AG09309 (cell line): ENCODE data around the gene CCNG2.
A peak's percentile ranks its signal among the peaks of the same experiment; 100 is the strongest.

Experiments
- DNase-seq: peaks from one replicate; pipeline ENCODE4 v3.0.0-alpha.2; 2010; ENCODE audit warnings: low read depth
- H3K4me3 ChIP-seq: 2 replicates; pipeline ENCODE4 v1.5.1; 2011; ENCODE audit warnings: mild to moderate bottlenecking, low read depth, low read length, moderate library complexity; ENCODE audit not compliant: control insufficient read depth
- TF ChIP-seq, protein P1 (sequence below): IDR thresholded peaks from 2 replicates; pipeline ENCODE4 v1.5.1; 2011; ENCODE audit warnings: mild to moderate bottlenecking, low read depth, low read length, inconsistent platforms; ENCODE audit not compliant: insufficient read depth, control insufficient read depth; ENCODE audit errors: missing control alignments

The CCNG2 gene

DNA sequence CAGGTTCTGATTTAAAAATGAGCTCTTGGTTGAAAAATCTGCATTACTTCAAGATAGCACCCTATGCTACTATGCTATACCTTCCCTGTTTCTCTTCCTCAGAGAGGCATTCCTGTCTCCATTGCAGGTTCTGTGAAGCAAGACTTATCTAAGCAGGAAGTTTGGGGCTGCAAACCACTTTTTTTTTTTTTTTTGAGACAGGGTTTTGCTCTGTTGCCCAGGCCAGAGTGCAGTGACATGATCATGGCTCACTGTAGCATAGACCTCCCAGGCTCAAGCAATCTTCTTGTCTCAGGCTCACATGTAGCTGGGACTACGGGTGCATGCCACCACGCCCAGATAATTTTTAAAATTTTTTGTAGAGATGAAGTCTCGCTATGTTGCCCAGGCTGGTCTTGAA, 4.0 kb upstream of the CCNG2 start:
- TF ChIP-seq, protein P1, sequence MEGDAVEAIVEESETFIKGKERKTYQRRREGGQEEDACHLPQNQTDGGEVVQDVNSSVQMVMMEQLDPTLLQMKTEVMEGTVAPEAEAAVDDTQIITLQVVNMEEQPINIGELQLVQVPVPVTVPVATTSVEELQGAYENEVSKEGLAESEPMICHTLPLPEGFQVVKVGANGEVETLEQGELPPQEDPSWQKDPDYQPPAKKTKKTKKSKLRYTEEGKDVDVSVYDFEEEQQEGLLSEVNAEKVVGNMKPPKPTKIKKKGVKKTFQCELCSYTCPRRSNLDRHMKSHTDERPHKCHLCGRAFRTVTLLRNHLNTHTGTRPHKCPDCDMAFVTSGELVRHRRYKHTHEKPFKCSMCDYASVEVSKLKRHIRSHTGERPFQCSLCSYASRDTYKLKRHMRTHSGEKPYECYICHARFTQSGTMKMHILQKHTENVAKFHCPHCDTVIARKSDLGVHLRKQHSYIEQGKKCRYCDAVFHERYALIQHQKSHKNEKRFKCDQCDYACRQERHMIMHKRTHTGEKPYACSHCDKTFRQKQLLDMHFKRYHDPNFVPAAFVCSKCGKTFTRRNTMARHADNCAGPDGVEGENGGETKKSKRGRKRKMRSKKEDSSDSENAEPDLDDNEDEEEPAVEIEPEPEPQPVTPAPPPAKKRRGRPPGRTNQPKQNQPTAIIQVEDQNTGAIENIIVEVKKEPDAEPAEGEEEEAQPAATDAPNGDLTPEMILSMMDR, result no peak
- H3K4me3 ChIP-seq, result no peak overlapping the region
- no peak for DNase-seq

DNA sequence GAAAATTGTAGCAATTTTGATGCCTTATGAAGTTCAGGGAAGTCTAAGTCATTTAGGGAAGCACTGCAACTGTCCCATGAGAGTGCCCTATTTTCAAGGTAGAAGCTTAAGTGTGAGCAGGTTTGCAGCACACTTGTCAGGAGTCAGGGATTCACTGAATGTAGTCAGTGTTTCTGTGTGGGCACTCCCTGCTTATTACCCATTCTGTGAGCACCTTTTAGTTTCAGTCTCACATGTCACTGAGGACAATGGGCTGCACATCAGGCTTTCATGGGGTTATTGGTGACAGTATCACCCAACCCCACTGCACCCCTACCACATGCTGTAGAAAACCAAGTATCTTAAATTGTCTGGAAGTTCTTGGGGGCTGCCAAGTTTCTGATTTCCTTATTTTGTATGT, 2.9 kb upstream of the CCNG2 start:
- DNase-seq, result no peak
- H3K4me3 ChIP-seq, result no peak overlapping the region
- TF ChIP-seq, protein P1, result no peak

DNA sequence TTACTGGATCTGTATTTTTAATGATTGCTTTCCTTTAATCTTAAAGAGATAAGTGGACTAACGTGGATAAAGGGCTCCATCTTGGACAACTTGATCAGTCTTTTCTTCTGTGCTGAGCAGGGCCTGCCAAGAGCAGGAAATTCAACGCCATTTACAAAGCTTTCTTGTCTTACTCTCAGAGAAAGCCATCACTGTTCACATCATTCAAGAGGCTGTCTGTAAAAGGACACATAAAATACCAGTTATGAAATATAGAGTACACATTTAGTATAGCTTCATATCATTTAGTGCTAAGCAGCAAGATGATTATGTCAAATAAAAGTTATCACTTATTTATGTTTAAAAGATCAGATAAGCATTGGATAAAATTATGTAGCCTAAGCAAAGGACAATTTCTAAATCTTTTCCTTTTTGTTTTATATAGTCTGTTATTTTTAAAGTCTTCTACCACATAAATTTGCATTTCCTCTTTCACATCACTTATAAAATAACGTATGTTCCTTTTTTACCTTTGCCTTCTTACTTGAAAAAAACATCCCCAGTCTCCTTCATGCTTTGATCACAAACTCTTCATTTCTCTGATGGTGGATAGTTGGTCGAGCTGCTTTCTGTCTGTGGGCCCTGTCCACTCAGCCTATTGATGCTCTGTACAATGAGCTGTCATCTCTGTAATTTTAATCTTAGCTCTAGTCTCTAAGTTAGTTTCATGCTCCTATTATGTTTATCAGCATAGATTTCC, 2.1 kb upstream of the CCNG2 start:
- TF ChIP-seq, protein P1, result no peak
- H3K4me3 ChIP-seq, result no peak overlapping the region
- DNase-seq, result no peak

GRCh38 chr4:77155631-77156452, 1.2 kb upstream of the CCNG2 start:
- DNase-seq, result no peak
- TF ChIP-seq, protein P1, result no peak
- H3K4me3 ChIP-seq, result peak overlapping the region; percentile 94

GRCh38 chr4:77156533-77156911, 485 bp upstream of the CCNG2 start:
- TF ChIP-seq, protein P1, result no peak
- peak overlapping the region; percentile 94 for H3K4me3 ChIP-seq
- peak; percentile 99 for DNase-seq

GRCh38 chr4:77157859-77158486, 966 bp downstream of the CCNG2 start:
- TF ChIP-seq, protein P1, result no peak
- peak overlapping the region; percentile 94 for H3K4me3 ChIP-seq
- DNase-seq, result no peak
